A204.1 (cell line): ENCODE measurements around the gene CREB5.
"Not testable (repeated sequence)": the region's sequence is repeated elsewhere in the genome, so short reads cannot be mapped to it uniquely, and the experiment has no call there.

ENCODE experiments used
- FAIRE-seq: peaks from 2 replicates; lab custom pipeline; 2012; peaks lifted over from hg19 to GRCh38; lab: Jason Lieb, UNC

The CREB5 gene

GRCh38 chr7:28784171-28784902, 372.0 kb downstream of the CREB5 start:
- no peak for FAIRE-seq

GRCh38 chr7:28785041-28785995, 373.0 kb downstream of the CREB5 start:
- FAIRE-seq: no peak

- not testable (repeated sequence) for FAIRE-seq
Observed at GRCh38 chr7:28786156-28786555, 373.8 kb downstream of the CREB5 start.

GRCh38 chr7:28787106-28787505, 374.8 kb downstream of the CREB5 start:
- FAIRE-seq: no peak

GRCh38 chr7:28790467-28790866, 378.1 kb downstream of the CREB5 start:
- FAIRE-seq: no peak

- no peak for FAIRE-seq
Observed at GRCh38 chr7:28792858-28793257, 380.5 kb downstream of the CREB5 start.

GRCh38 chr7:28793381-28794085, 381.2 kb downstream of the CREB5 start:
- no peak for FAIRE-seq

GRCh38 chr7:28798274-28798673, 386.0 kb downstream of the CREB5 start:
- FAIRE-seq: no peak

GRCh38 chr7:28799619-28800018, 387.3 kb downstream of the CREB5 start:
- no peak for FAIRE-seq

GRCh38 chr7:28800150-28800549, 387.8 kb downstream of the CREB5 start:
- no peak for FAIRE-seq

- FAIRE-seq: no peak
Observed at GRCh38 chr7:28802450-28802849, 390.1 kb downstream of the CREB5 start.

GRCh38 chr7:28804157-28804556, 391.8 kb downstream of the CREB5 start:
- FAIRE-seq: no peak

GRCh38 chr7:28804990-28805389, 392.7 kb downstream of the CREB5 start:
- no peak for FAIRE-seq

- FAIRE-seq: no peak
Observed at GRCh38 chr7:28806841-28807240, 394.5 kb downstream of the CREB5 start.

GRCh38 chr7:28807396-28807994, 395.2 kb downstream of the CREB5 start:
- no peak for FAIRE-seq

- FAIRE-seq: no peak
Observed at GRCh38 chr7:28808796-28809533, 396.6 kb downstream of the CREB5 start.

GRCh38 chr7:28811008-28811407, 398.7 kb downstream of the CREB5 start:
- FAIRE-seq: no peak

- FAIRE-seq: no peak
Observed at GRCh38 chr7:28811701-28812430, 399.5 kb downstream of the CREB5 start.

- no peak for FAIRE-seq
Observed at GRCh38 chr7:28812616-28813015, 400.3 kb downstream of the CREB5 start.

GRCh38 chr7:28813243-28813962, 401.1 kb downstream of the CREB5 start:
- FAIRE-seq: no peak
